GM19328 (cell line): ENCODE results near the gene BCL3.

Source experiments
- ATAC-seq: cut with Tn5 transposase; IDR thresholded peaks from one replicate; pipeline ENCODE4 v1.9.1; 2021; ENCODE audit warnings: mild to moderate bottlenecking, moderate library complexity; ENCODE audit not compliant: unreplicated experiment

Gene BCL3

DNA sequence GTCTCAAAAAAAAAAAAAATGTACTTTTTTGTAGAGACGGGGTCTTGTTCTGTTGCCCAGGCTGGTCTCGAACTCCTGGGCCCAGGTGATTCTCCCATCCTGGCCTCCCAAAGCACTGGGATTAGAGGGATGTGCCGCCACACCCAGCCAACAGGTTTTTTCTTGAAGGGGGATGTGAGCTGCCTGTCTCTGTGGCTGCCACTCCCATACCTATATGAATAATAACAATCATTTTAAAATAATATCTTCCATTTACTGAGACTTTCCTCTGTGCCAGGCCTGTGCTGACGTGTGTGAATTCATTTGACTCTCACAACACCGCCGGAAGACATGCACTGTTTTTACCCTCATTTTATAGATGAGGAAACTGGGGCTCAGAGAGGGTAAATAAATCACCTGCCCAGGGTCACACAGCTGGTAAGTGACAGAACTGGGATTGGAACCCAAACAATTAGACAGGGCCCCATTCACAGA is 7.2 kb upstream of the BCL3 start:
- no peak for ATAC-seq

- no peak for ATAC-seq
These were observed 6.6 kb upstream of the BCL3 start for GRCh38 chr19:44741841-44742329.

DNA sequence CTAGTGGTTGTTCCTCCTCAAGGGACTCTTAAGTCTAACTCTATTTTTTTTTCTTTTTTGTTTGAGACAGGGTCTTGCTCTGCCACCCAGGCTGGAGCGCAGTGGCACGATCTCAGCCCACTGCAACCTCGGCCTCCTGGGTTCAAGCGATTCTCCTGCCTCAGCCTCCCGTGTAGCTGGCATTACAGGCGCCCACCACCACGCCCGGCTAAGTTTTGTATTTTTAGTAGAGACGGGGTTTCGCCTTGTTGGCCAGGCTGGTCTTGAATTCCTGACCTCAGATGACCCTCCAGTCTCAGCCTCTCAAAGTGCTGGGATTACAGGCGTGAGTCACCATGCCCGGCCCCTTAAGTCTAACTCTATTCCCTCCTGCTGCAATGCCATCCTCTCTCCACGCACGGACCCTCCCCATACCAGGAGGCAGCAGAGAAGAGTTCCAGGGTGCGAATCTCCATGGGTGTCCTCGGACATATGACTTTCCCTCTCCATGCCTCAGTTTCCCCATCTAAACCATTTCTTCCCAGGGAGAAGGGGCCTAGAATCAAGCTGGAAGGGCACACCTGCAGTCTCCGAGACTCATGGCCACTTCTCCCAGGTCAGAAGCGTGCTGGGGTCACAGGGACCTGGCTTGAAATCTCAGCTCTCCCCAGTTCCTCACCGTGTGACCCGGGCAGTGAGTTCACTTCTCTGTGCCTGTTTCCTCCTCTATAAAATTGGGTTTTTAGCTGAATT is 6.0 kb upstream of the BCL3 start:
- ATAC-seq = no peak

GRCh38 chr19:44744871-44745332 is 3.6 kb upstream of the BCL3 start:
- ATAC-seq = no peak

DNA sequence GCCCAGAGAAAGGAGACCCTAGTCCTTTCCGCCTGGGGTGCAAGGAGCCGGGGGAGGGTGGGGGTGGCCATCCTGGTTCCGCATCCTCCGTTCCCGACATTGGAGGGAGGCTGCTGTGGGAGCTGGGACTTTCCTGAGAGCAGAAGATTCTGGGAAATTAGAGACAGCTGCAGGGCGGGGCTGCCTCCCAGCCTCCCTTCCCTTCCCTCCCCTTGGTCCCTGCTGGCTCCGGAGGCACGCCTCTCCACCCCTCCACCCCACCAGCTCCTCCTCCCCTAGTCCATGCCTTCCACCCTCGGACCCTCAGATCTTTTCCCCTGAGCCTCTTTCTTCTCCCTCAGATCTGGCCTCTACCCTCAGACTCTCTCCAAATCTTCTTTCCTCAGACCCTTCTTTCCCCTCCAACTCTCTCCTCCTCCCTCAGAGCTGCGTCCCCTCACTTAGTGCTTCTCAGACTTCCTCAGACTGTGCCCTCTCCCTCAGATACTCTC is 3.1 kb upstream of the BCL3 start:
- no peak for ATAC-seq

GRCh38 chr19:44745887-44746600 is 2.5 kb upstream of the BCL3 start:
- no peak for ATAC-seq

DNA sequence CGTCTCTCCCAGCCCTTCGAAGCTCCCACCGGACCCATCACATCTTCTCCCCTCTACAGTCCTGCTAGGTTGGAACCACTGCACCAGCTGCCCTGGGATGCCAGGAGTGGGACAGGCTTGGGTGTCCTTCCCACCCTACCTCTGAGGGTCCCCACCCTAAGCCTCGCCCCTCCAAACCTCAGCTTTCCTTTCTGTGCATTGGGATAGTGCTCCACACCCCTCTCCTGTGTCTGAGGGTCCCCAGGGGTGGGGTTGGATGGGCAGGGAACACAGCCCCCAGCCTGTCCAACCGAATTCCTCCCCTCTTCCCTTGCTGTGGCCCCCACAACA is 1.9 kb upstream of the BCL3 start:
- no peak for ATAC-seq

DNA sequence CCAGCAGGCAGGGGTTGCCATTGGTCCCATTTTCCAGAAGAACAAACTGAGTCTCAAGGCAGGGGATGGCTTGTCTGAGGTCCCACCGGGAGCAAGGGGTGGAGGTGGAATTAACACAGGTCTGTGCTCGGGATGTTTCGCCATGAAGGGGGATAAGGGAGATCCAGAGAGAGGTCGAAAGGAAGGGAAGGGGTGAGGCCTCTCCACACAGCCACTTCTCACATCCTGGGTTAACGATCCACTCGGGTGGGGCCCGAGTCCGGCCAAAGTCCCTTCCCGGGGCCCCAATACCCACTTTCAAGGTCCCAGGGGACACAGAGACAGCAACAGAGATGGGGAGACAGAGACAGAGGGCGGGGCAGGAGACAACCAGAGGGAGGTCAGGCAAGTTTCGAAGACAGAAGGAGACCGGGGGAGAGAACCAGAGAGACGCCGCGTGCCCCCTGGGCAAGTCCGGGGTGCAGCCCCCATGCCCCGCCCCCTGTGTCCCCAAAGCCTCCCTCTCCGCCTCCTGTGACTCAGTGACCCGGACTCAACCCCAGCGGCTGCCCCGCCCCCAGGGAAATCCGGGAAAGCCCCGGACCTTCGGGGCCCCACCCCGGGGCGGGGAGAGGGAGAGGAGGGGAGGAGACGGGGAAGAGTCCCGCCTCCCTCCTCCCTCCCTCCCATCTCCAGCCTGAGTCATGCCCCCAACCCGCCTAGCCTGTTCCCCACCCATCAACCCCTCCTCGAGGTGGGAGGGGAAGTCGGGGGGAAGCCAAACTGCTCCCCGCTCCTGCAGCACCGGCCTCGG is 1.4 kb upstream of the BCL3 start:
- no peak for ATAC-seq

GRCh38 chr19:44747739-44748425 is 626 bp upstream of the BCL3 start:
- ATAC-seq = no peak

DNA sequence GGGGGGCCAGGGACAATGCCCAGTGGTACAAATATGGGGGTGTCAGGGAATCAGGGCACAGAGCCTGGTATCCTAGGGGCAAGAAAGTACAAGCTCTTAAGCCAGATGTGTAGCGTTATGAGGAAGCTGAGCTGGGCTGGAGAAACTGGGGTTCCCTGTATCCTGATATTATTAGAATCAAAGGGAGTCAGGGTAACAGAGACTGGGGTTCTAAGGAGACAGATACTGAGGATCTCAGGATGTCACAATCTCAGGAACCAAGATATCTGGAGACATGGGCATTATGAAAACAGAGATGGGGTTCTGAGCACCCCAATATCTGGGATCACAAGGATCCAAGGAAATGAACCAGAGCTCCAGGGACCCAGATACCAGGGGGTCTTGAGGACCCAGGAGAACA is 784 bp downstream of the BCL3 start:
- ATAC-seq = no peak

- ATAC-seq = no peak
These were observed 1.5 kb downstream of the BCL3 start for GRCh38 chr19:44749994-44750393.

DNA sequence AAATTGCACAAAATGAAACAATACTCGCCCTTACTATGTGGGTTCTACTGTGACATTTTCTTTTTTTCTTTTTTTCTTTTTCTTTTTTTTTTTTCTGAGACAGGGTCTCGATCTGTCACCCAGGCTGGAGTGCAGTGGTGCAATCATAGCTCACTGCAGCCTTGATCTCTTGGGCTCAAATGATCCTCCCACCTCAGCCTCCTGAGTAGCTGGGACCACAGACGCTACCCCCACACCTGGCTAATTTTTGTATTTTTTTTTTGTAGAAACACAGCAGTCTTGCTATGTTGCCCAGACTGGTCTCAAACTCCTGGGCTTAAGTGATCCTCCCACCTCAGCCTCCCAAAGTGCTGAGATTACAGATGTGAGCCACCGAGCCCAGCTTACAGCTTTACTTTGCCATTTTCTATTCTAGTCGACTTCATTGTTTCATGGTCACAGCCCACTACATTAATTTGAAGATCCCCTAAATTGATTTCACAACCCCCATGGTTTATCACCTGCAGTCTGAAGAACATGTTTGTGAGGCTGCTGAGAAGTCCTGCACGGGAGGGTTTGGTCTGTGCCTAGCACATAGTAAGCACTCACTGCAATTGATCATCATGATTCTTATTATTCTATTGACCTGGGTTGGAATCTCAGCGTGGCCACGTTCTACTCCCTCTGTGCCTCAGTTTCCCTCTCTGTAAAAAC is 3.8 kb downstream of the BCL3 start:
- ATAC-seq = no peak

DNA sequence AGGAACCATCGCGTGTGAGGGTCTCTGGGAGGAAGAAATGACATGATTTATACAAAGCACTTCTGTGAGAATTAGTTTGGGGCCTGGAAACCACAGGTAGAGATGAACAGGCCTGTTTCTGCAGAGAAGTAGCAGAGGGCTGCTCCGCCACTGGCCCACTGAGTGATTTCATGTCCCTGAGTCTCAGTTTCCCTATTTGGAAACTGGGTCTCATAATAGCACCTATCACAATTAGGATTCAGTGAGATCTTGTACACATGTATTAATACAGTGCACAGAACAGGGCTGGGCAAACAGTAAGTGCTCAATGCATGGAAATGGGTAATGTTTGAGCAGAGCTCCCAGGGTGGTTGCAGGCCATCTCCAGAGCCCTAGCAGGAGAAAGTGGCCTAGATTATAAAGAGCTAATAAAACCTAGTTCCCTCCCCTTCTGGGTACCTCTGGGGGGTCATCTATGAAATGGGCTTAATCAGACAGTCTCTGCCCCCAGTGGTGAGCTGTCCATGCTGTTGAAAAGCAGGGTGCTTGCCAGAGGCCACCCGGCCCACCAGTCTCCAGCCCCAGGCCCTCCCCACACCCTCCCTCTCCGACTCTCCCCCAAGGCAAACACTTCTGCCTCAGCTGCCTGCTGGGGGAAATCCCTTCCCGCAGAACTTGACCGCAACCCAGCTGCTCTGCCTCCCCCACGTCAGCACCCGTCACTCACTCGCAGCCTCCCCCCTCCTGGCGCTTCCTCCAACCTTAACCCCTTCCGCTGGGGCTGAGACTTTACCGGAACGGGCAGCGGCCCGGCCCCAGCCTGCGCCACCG is 4.5 kb downstream of the BCL3 start:
- peak; percentile 76 for ATAC-seq

GRCh38 chr19:44753626-44753931 is 5.1 kb downstream of the BCL3 start:
- ATAC-seq = no peak

DNA sequence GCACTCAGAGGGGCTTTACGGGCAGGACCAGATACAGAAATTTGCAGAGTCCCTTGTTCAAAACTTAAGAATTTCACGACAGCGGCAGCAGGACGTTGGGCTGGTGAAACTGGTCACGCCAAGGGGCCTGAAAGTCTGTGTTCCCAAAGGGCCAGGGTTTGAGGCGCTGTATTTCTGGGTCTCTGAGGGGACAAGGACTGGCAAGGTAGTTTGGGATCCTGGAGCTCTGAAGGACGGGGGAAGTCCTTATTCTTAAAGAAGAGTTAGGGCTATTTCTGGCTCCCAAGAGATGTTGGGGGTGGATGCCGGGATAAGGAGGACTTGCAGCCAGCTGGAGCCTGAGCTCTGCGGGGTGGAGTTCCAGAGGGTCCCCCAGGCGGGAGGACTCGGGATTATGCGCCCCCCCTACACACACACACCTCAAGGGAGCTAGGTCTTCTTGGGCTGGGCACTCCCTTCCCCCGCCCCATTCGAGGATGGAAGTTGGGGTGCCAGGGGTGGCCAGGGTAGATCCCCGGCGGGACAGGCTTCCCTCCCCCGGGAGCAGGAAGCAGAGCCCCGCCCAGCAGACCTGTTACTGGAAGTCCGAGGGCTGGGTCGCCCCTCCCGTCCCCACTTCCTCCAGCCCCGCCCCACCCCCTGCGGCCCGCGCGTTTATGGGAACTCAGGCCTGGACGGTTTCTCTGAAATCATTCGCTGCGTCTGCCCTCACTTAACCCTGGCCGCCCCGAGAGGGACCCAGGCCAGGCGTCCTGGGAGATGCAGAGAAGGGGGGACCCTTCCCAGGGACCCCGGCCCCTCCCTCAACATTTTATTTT is 5.6 kb downstream of the BCL3 start:
- ATAC-seq = no peak

GRCh38 chr19:44754750-44755080 is 6.2 kb downstream of the BCL3 start:
- ATAC-seq = no peak

- no peak for ATAC-seq
These were observed 6.7 kb downstream of the BCL3 start for GRCh38 chr19:44755219-44755618.

DNA sequence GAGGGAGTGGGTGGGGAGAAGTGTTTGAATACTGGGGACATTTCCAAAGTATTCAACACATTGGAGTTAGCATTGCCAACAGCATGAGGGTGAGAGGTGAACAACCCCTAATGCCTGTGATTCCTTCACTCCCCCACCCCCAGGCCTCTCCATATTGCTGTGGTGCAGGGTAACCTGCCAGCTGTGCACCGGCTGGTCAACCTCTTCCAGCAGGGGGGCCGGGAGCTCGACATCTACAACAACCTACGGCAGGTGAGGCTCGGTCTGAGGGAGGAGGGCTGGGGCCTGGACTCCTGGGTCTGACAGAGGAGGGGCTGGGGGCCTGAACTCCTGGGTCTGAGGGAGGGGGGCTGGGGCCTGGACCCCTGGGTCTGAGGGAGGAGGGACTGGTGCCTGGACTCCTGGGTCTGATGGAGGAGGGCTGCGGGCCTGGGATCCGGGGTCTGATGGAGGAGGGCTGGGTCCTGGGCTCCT is 7.6 kb downstream of the BCL3 start:
- no peak for ATAC-seq
